Thyroid gland (tissue), 4 donors: Measurements from ENCODE around the gene CAMTA1. TPM values are rescaled to one million over a fixed set of nuclear protein-coding genes. Genes with fewer than 3 reads are reported as not detected.

Experiments
- DNase-seq, 2 donors: peaks; one replicate each; pipeline ENCODE4 v3.0.0-alpha.2; 2019
- H3K27ac ChIP-seq, 3 donors: fragments of 200-600 bp; sonication (generic); 1 replicate in 2 of 3; 2 replicates in 1 of 3; pipeline ENCODE4 v1.5.1; 2016 to 2019; ENCODE audit warnings: mild to moderate bottlenecking in 1 of 3, moderate library complexity in 1 of 3
- H3K27me3 ChIP-seq: fragments of 200-600 bp; sonication (generic); one replicate; pipeline ENCODE4 v1.5.1; 2019
- H3K36me3 ChIP-seq, 2 donors: fragments of 200-600 bp; sonication (generic); one replicate each; pipeline ENCODE4 v1.5.1; 2016 to 2019
- H3K4me1 ChIP-seq, 2 donors: fragments of 200-600 bp; sonication (generic); one replicate each; pipeline ENCODE4 v1.5.1; 2017 to 2019
- H3K4me3 ChIP-seq, 3 donors: fragments of 200-600 bp; sonication (generic); replicated peaks in 1 of 3; 1 replicate in 2 of 3; 2 replicates in 1 of 3; pipeline ENCODE4 v1.5.1; 2016; ENCODE audit warnings: mild to moderate bottlenecking in 1 of 3
- H3K9me3 ChIP-seq: fragments of 200-600 bp; sonication (generic); one replicate; pipeline ENCODE4 v1.5.1; 2017
- CTCF ChIP-seq, 6 experiments: fragments of 200-600 bp in 3 of 6; fragments of 450-650 bp in 3 of 6; sonication (generic) in 3 of 6; IDR thresholded peaks; one replicate each; pipeline ENCODE4 v1.5.1; 2016 to 2019; ENCODE audit warnings: antibody characterized with exemption in 6 of 6, mild to moderate bottlenecking in 2 of 6, inconsistent platforms in 1 of 6, moderate library complexity in 1 of 6
- POLR2A ChIP-seq, 2 donors: fragments of 450-650 bp; IDR thresholded peaks; one replicate each; pipeline ENCODE4 v1.6.1; 2017; ENCODE audit warnings: antibody characterized with exemption in 2 of 2, mild to moderate bottlenecking in 2 of 2, moderate library complexity in 1 of 2
- WGBS, 2 donors: methylation state at CpG; one replicate each; pipeline ENCODE4 v1.1.5; 2017; 5-methylcytosine and 5-hydroxymethylcytosine counted together
- intact Hi-C: fragments of 100-400 bp; cut with DNase I; formaldehyde crosslinking; loops from one replicate; pipeline ENCODE4 v1.15.1; 2023
- total RNA-seq, 4 donors: library from RNA; depleted of rRNA; stranded (reverse); fragments of >200 nt; gene quantifications; one replicate each; pipeline ENCODE4 v1.2.3, GENCODE V29; 2016

Gene CAMTA1
- total RNA-seq, 4 donors from 2014 or later, result 63.9 to 124 (median 101) TPM

- no peak overlapping the region for H3K27ac ChIP-seq
- no peak for DNase-seq
- no peaks in the 10 kb centered on the region for H3K36me3 ChIP-seq
- intact Hi-C loops, result no loop called here
- WGBS, 2 donors, result 84 to 89% methylated on average over 9 to 10 of the region's 10 CpGs
- no peaks in the 10 kb centered on the region for H3K27me3 ChIP-seq
- H3K9me3 ChIP-seq, result no peaks in the 10 kb centered on the region
- no peak for TF ChIP-seq CTCF (IDR thresholded peaks at IDR 0.05)
- TF ChIP-seq POLR2A (IDR thresholded peaks at IDR 0.05), result no peak
- no peak overlapping the region for H3K4me3 ChIP-seq
- no peaks in the 10 kb centered on the region for H3K4me1 ChIP-seq
Observed at GRCh38 chr1:7565099-7565750, 780.0 kb downstream of the CAMTA1 start.

- H3K9me3 ChIP-seq, result no peaks in the 10 kb centered on the region
- H3K4me1 ChIP-seq, result no peaks in the 10 kb centered on the region
- no peak overlapping the region for H3K4me3 ChIP-seq
- no peak for TF ChIP-seq POLR2A (IDR thresholded peaks at IDR 0.05)
- no peak for TF ChIP-seq CTCF (IDR thresholded peaks at IDR 0.05)
- H3K36me3 ChIP-seq, result no peaks in the 10 kb centered on the region
- no peak overlapping the region for H3K27ac ChIP-seq
- intact Hi-C loops, result no loop called here
- WGBS, 2 donors, result 83 to 90% methylated on average over 11 to 16 of the region's 16 CpGs
- H3K27me3 ChIP-seq, result no peaks in the 10 kb centered on the region
- no peak for DNase-seq
Observed at GRCh38 chr1:7566417-7567375, 781.4 kb downstream of the CAMTA1 start.

- Histone ChIP-seq H3K27me3 (no peaks in the 10 kb centered on the region), H3K27ac (no peak overlapping the region), H3K4me3 (no peak overlapping the region), H3K9me3 (no peaks in the 10 kb centered on the region), H3K4me1 (no peaks in the 10 kb centered on the region), H3K36me3 (no peaks in the 10 kb centered on the region)
- WGBS, 2 donors, result 95 to 98% methylated on average over 3 of the region's 3 CpGs
- TF ChIP-seq CTCF (IDR thresholded peaks at IDR 0.05) (no peak), POLR2A (IDR thresholded peaks at IDR 0.05) (no peak)
- intact Hi-C loops, result no loop called here
- no peak for DNase-seq
Observed at GRCh38 chr1:7567376-7567775, 782.1 kb downstream of the CAMTA1 start.

GRCh38 chr1:7568053-7568452 is 782.8 kb downstream of the CAMTA1 start:
- TF ChIP-seq POLR2A (IDR thresholded peaks at IDR 0.05), result no peak
- no peak for TF ChIP-seq CTCF (IDR thresholded peaks at IDR 0.05)
- WGBS, 2 donors, result 95 to 96% methylated on average over 4 of the region's 4 CpGs

More at GRCh38 chr1:7568053-7568452, 782.8 kb downstream of the CAMTA1 start:
- Histone ChIP-seq H3K27me3 (no peaks in the 10 kb centered on the region), H3K27ac (no peak overlapping the region), H3K36me3 (no peaks in the 10 kb centered on the region), H3K9me3 (no peaks in the 10 kb centered on the region), H3K4me3 (no peak overlapping the region), H3K4me1 (no peaks in the 10 kb centered on the region)
- intact Hi-C loops, result no loop called here
- no peak for DNase-seq
